Mucosa of stomach (tissue), 1 donor: ENCODE data around the gene NYAP1.
A peak's percentile ranks its signal among the peaks of the same experiment; 100 is the strongest.
"Not testable (repeated sequence)": the region's sequence is repeated elsewhere in the genome, so short reads cannot be mapped to it uniquely, and the experiment has no call there.

ENCODE experiments used
- H3K27me3 ChIP-seq: one replicate; pipeline ENCODE4 v1.7.0; 2013; ENCODE audit warnings: mild to moderate bottlenecking, low read length; ENCODE audit not compliant: control insufficient read depth, insufficient read depth
- H3K36me3 ChIP-seq: one replicate; pipeline ENCODE4 v1.7.0; 2013; ENCODE audit warnings: low read length; ENCODE audit not compliant: control insufficient read depth, insufficient read depth
- H3K4me1 ChIP-seq: one replicate; pipeline ENCODE4 v1.7.0; 2013; ENCODE audit warnings: mild to moderate bottlenecking, low read length; ENCODE audit not compliant: control insufficient read depth, insufficient read depth
- H3K4me3 ChIP-seq: one replicate; pipeline ENCODE4 v1.7.0; 2013; ENCODE audit warnings: low read length
- H3K9ac ChIP-seq: one replicate; pipeline ENCODE4 v1.7.0; 2013; ENCODE audit warnings: mild to moderate bottlenecking, low read length, moderate library complexity
- H3K9me3 ChIP-seq: one replicate; pipeline ENCODE4 v1.7.0; 2013; ENCODE audit warnings: mild to moderate bottlenecking, low read length, moderate library complexity; ENCODE audit not compliant: control insufficient read depth
- donor health status: Pancreatic carcinoma.

NYAP1 gene

GRCh38 chr7:100489121-100489520, 5.4 kb downstream of the NYAP1 start:
- H3K9ac ChIP-seq: no peak overlapping the region
- peaks cover 12% of the 10 kb centered on the region for H3K27me3 ChIP-seq
- peaks cover 11% of the 10 kb centered on the region for H3K4me1 ChIP-seq
- H3K36me3 ChIP-seq: no peaks in the 10 kb centered on the region
- H3K4me3 ChIP-seq: no peak overlapping the region
- H3K9me3 ChIP-seq: no peaks in the 10 kb centered on the region

- Histone ChIP-seq H3K4me3 (no peak overlapping the region), H3K4me1 (peaks cover 9% of the 10 kb centered on the region), H3K27me3 (peaks cover 14% of the 10 kb centered on the region), H3K9me3 (no peaks in the 10 kb centered on the region), H3K36me3 (no peaks in the 10 kb centered on the region), H3K9ac (no peak overlapping the region)
These were observed 6.1 kb downstream of the NYAP1 start for GRCh38 chr7:100489824-100490223.

- H3K27me3 ChIP-seq: peaks cover 14% of the 10 kb centered on the region
- no peak overlapping the region for H3K4me3 ChIP-seq
- H3K9me3 ChIP-seq: no peaks in the 10 kb centered on the region
- peaks cover 9% of the 10 kb centered on the region for H3K4me1 ChIP-seq
- H3K9ac ChIP-seq: no peak overlapping the region
- no peaks in the 10 kb centered on the region for H3K36me3 ChIP-seq
These were observed 6.9 kb downstream of the NYAP1 start for GRCh38 chr7:100490483-100491191.

GRCh38 chr7:100491192-100491578, 7.5 kb downstream of the NYAP1 start:
- H3K9me3 ChIP-seq: no peaks in the 10 kb centered on the region
- no peak overlapping the region for H3K9ac ChIP-seq
- H3K36me3 ChIP-seq: no peaks in the 10 kb centered on the region
- H3K27me3 ChIP-seq: peaks cover 14% of the 10 kb centered on the region
- peaks cover 9% of the 10 kb centered on the region for H3K4me1 ChIP-seq
- H3K4me3 ChIP-seq: no peak overlapping the region

GRCh38 chr7:100492738-100493475, 9.2 kb downstream of the NYAP1 start:
- Histone ChIP-seq H3K9me3 (no peaks in the 10 kb centered on the region), H3K4me3 (no peak overlapping the region), H3K36me3 (no peaks in the 10 kb centered on the region), H3K4me1 (peaks cover 9% of the 10 kb centered on the region), H3K9ac (peak overlapping the region; percentile 38), H3K27me3 (peaks cover 14% of the 10 kb centered on the region)

- H3K9ac ChIP-seq: peak overlapping the region; percentile 38
- no peak overlapping the region for H3K4me3 ChIP-seq
- H3K4me1 ChIP-seq: peaks cover 9% of the 10 kb centered on the region
- H3K27me3 ChIP-seq: peaks cover 14% of the 10 kb centered on the region
- no peaks in the 10 kb centered on the region for H3K36me3 ChIP-seq
- no peaks in the 10 kb centered on the region for H3K9me3 ChIP-seq
These were observed 9.9 kb downstream of the NYAP1 start for GRCh38 chr7:100493476-100494264.

GRCh38 chr7:100496509-100496908, 12.8 kb downstream of the NYAP1 start:
- H3K4me3 ChIP-seq: no peak overlapping the region
- no peaks in the 10 kb centered on the region for H3K9me3 ChIP-seq
- H3K36me3 ChIP-seq: no peaks in the 10 kb centered on the region
- H3K4me1 ChIP-seq: peaks cover 9% of the 10 kb centered on the region
- peaks cover 14% of the 10 kb centered on the region for H3K27me3 ChIP-seq
- H3K9ac ChIP-seq: no peak overlapping the region

GRCh38 chr7:100500743-100501142, 17.0 kb downstream of the NYAP1 start:
- H3K27me3 ChIP-seq, H3K4me1 ChIP-seq, H3K9me3 ChIP-seq, H3K9ac ChIP-seq, H3K4me3 ChIP-seq, H3K36me3 ChIP-seq: not testable (repeated sequence)

GRCh38 chr7:100504031-100504430, 20.3 kb downstream of the NYAP1 start:
- not testable (repeated sequence) for H3K9me3 ChIP-seq, H3K4me3 ChIP-seq, H3K4me1 ChIP-seq, H3K27me3 ChIP-seq, H3K36me3 ChIP-seq, H3K9ac ChIP-seq

GRCh38 chr7:100504887-100505611, 21.3 kb downstream of the NYAP1 start:
- no peaks in the 10 kb centered on the region for H3K36me3 ChIP-seq
- H3K27me3 ChIP-seq: no peaks in the 10 kb centered on the region
- H3K4me1 ChIP-seq: no peaks in the 10 kb centered on the region
- no peaks in the 10 kb centered on the region for H3K9me3 ChIP-seq
- H3K4me3 ChIP-seq: no peak overlapping the region
- no peak overlapping the region for H3K9ac ChIP-seq

- no peaks in the 10 kb centered on the region for H3K36me3 ChIP-seq
- no peaks in the 10 kb centered on the region for H3K9me3 ChIP-seq
- no peaks in the 10 kb centered on the region for H3K27me3 ChIP-seq
- no peak overlapping the region for H3K9ac ChIP-seq
- H3K4me1 ChIP-seq: no peaks in the 10 kb centered on the region
- H3K4me3 ChIP-seq: no peak overlapping the region
These were observed 22.7 kb downstream of the NYAP1 start for GRCh38 chr7:100506356-100506923.
